Transverse colon (tissue), 4 donors: ENCODE measurements around the gene TXNDC16. TPM values are rescaled to one million over a fixed set of nuclear protein-coding genes. Genes with fewer than 3 reads are reported as not detected.
A peak's percentile ranks its signal among the peaks of the same experiment; 100 is the strongest.

Experiments
- DNase-seq: peaks from one replicate; pipeline ENCODE4 v3.0.0-alpha.2; 2019
- H3K27ac ChIP-seq, 4 donors: fragments of 200-600 bp; sonication (generic); 2 replicates each; pipeline ENCODE4 v1.5.1; 2016 to 2018; ENCODE audit warnings: inconsistent platforms in 4 of 4
- H3K27me3 ChIP-seq: fragments of 200-600 bp; sonication (generic); 2 replicates; pipeline ENCODE4 v1.5.1; 2017; ENCODE audit warnings: inconsistent platforms
- H3K36me3 ChIP-seq, 4 donors: fragments of 200-600 bp; sonication (generic); 2 replicates each; pipeline ENCODE4 v1.5.1; 2017 to 2019; ENCODE audit warnings: inconsistent platforms in 4 of 4
- H3K4me1 ChIP-seq, 4 donors: fragments of 200-600 bp; sonication (generic); 2 replicates each; pipeline ENCODE4 v1.5.1; 2017 to 2020; ENCODE audit warnings: inconsistent platforms in 4 of 4
- H3K4me3 ChIP-seq, 4 donors: fragments of 200-600 bp; sonication (generic); 1 replicate in 1 of 4; 2 replicates in 3 of 4; pipeline versions ENCODE4 v1.5.1 to v1.6.1; 2017 to 2019; ENCODE audit warnings: inconsistent platforms in 4 of 4
- H3K9me3 ChIP-seq, 2 donors: fragments of 200-600 bp; sonication (generic); 2 replicates each; pipeline ENCODE4 v1.5.1; 2017 to 2019; ENCODE audit warnings: inconsistent platforms in 2 of 2
- EP300 ChIP-seq: sonication (generic); formaldehyde crosslinking; IDR thresholded peaks from one replicate; pipeline ENCODE4 v1.6.1; 2017; ENCODE audit warnings: antibody characterized with exemption, low read depth
- POLR2A ChIP-seq: fragments of 450-650 bp; IDR thresholded peaks from one replicate; pipeline ENCODE4 v1.6.1; 2016; ENCODE audit warnings: antibody characterized with exemption, mild to moderate bottlenecking, moderate library complexity
- POLR2AphosphoS5 ChIP-seq, 3 donors: sonication (generic); formaldehyde crosslinking; IDR thresholded peaks; one replicate each; pipeline ENCODE4 v1.6.1; 2016; ENCODE audit warnings: antibody characterized with exemption in 3 of 3
- WGBS, 2 donors: methylation state at CpG; one replicate each; pipeline ENCODE4 v1.1.5; 2018; ENCODE audit warnings: low coverage in 1 of 2; 5-methylcytosine and 5-hydroxymethylcytosine counted together
- in situ Hi-C, 4 donors: fragments of 200-750 bp; cut with MboI; loops; one replicate each; pipeline versions ENCODE4 v1.15.0 to v1.15.1; 2017; ENCODE audit warnings: low sequenced_read_pairs in 3 of 4, low pct_ligation_motif_present in 1 of 4, low pct_unique_long_range_greater_than_20kb in 1 of 4
- intact Hi-C: fragments of 100-400 bp; cut with DNase I; formaldehyde crosslinking; loops from one replicate; pipeline ENCODE4 v1.15.1; 2023; ENCODE audit warnings: low total_unique reads
- total RNA-seq, 4 donors: library from RNA; depleted of rRNA; stranded (reverse); fragments of >200 nt; gene quantifications; one replicate each; pipeline ENCODE4 v1.1.0, GENCODE V29; 2016
- TF ChIP-seq, protein P1 (sequence below), 5 experiments: fragments of 200-600 bp in 3 of 5; fragments of 450-650 bp in 2 of 5; sonication (generic) in 3 of 5; IDR thresholded peaks; 1 replicate in 2 of 5; 2 replicates in 3 of 5; pipeline ENCODE4 v1.5.1; 2016 to 2017; ENCODE audit warnings: antibody characterized with exemption in 5 of 5, inconsistent platforms in 3 of 5, mild to moderate bottlenecking in 2 of 5, moderate library complexity in 1 of 5

Gene TXNDC16, protein sequence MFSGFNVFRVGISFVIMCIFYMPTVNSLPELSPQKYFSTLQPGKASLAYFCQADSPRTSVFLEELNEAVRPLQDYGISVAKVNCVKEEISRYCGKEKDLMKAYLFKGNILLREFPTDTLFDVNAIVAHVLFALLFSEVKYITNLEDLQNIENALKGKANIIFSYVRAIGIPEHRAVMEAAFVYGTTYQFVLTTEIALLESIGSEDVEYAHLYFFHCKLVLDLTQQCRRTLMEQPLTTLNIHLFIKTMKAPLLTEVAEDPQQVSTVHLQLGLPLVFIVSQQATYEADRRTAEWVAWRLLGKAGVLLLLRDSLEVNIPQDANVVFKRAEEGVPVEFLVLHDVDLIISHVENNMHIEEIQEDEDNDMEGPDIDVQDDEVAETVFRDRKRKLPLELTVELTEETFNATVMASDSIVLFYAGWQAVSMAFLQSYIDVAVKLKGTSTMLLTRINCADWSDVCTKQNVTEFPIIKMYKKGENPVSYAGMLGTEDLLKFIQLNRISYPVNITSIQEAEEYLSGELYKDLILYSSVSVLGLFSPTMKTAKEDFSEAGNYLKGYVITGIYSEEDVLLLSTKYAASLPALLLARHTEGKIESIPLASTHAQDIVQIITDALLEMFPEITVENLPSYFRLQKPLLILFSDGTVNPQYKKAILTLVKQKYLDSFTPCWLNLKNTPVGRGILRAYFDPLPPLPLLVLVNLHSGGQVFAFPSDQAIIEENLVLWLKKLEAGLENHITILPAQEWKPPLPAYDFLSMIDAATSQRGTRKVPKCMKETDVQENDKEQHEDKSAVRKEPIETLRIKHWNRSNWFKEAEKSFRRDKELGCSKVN
- 10 to 100 TPM in 1 of 4 donors, 1 to 10 TPM in 2, not detected in 1; 5.6 to 11.1 (median 7.1) TPM for total RNA-seq

- Histone ChIP-seq H3K36me3 (no peaks in the 10 kb centered on the region), H3K27me3 (no peaks in the 10 kb centered on the region), H3K4me1 (peaks cover 17 to 28% (median 22%) of the 10 kb centered on the region in 4 donors), H3K9me3 (no peaks in the 10 kb centered on the region), H3K4me3 (peak within 1 kb of the TSS; percentile 76 to 94 (median 83)), H3K27ac (peak within 1 kb of the TSS; percentile 91 to 99 (median 94))
- DNase-seq = peak; percentile 100
- peak; percentile 92 for TF ChIP-seq POLR2A
- no peak for TF ChIP-seq EP300
- peak; percentile 88 to 98 (median 96) for TF ChIP-seq POLR2AphosphoS5 (IDR thresholded peaks at IDR 0.05)
- TF ChIP-seq, protein P1, sequence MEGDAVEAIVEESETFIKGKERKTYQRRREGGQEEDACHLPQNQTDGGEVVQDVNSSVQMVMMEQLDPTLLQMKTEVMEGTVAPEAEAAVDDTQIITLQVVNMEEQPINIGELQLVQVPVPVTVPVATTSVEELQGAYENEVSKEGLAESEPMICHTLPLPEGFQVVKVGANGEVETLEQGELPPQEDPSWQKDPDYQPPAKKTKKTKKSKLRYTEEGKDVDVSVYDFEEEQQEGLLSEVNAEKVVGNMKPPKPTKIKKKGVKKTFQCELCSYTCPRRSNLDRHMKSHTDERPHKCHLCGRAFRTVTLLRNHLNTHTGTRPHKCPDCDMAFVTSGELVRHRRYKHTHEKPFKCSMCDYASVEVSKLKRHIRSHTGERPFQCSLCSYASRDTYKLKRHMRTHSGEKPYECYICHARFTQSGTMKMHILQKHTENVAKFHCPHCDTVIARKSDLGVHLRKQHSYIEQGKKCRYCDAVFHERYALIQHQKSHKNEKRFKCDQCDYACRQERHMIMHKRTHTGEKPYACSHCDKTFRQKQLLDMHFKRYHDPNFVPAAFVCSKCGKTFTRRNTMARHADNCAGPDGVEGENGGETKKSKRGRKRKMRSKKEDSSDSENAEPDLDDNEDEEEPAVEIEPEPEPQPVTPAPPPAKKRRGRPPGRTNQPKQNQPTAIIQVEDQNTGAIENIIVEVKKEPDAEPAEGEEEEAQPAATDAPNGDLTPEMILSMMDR (IDR thresholded peaks at IDR 0.05) = no peak
- 0% methylated on average over 22 to 57 of the region's 81 CpGs for WGBS, 2 donors
- intact Hi-C loops (no loop called here), in situ Hi-C loops (no loop called here)
Observed at GRCh38 chr14:52552063-52552988, at the start of gene TXNDC16, which contains the start of gene GPR137C. Gene TXNDC16 (minus strand): TSS chr14:52552505. CDS start chr14:52543557, 8,948 bp downstream. Gene GPR137C (plus strand): TSS chr14:52552836. CDS start chr14:52553148, 312 bp downstream.

- Histone ChIP-seq H3K4me1 (no peaks in the 10 kb centered on the region), H3K9me3 (no peaks in the 10 kb centered on the region), H3K27ac (no peak overlapping the region), H3K4me3 (no peak overlapping the region), H3K27me3 (no peaks in the 10 kb centered on the region), H3K36me3 (no peaks in the 10 kb centered on the region)
- 82 to 89% methylated on average over 3 of the region's 3 CpGs for whole genome bisulfite sequencing, 2 donors
- in situ Hi-C loops (no loop called here), intact Hi-C loops (no loop called here)
- TF ChIP-seq POLR2AphosphoS5 (IDR thresholded peaks at IDR 0.05) (no peak), POLR2A (no peak), EP300 (no peak)
- TF ChIP-seq, protein P1 (IDR thresholded peaks at IDR 0.05) = no peak
- no peak for DNase-seq
Observed at GRCh38 chr14:52599974-52600373, 47.7 kb upstream of the TXNDC16 start.

DNA sequence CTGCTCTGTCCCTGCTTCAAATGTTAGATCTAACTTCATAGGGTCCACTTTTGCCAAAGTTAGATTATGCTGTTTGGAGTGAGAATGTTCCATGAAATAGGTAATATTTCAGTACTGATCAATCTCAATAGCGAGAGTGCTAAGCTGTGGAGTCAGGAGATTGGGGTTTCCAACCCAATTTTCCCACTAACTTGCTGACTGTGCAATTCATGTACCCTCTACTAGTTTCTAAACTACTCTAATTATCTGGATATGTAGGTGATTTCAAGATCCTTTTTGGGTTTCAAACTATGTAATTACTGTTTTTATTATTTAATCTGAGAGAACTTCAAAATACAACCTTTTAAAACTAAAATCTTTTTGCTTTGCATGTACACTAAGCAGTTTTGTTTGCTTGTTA, 46.3 kb upstream of the TXNDC16 start:
- TF ChIP-seq POLR2AphosphoS5 (IDR thresholded peaks at IDR 0.05) (no peak), POLR2A (no peak), EP300 (no peak)
- TF ChIP-seq, protein P1 (IDR thresholded peaks at IDR 0.05) = no peak
- H3K27ac ChIP-seq = no peak overlapping the region
- H3K4me3 ChIP-seq = no peak overlapping the region
- intact Hi-C loops (no loop called here), in situ Hi-C loops (no loop called here)
- H3K36me3 ChIP-seq = no peaks in the 10 kb centered on the region
- DNase-seq = no peak
- no peaks in the 10 kb centered on the region for H3K4me1 ChIP-seq
- H3K9me3 ChIP-seq = no peaks in the 10 kb centered on the region
- 80 to 91% methylated on average over 1 of the region's 1 CpG for WGBS, 2 donors
- H3K27me3 ChIP-seq = no peaks in the 10 kb centered on the region
